Right lobe of liver (tissue), 4 donors: ENCODE data around the gene SAMMSON.

Source experiments
- POLR2A ChIP-seq: fragments of 450-650 bp; IDR thresholded peaks from one replicate; pipeline ENCODE4 v1.6.1; 2017; ENCODE audit warnings: antibody characterized with exemption, mild to moderate bottlenecking
- TF ChIP-seq, protein P1 (sequence below), 4 donors: fragments of 200-600 bp in 3 of 4; fragments of 450-650 bp in 1 of 4; IDR thresholded peaks; one replicate each; pipeline versions ENCODE4 v1.5.1 to v1.8.0; 2016 to 2022; ENCODE audit warnings: antibody characterized with exemption in 4 of 4, mild to moderate bottlenecking in 2 of 4
- donor health status: DM: no; HTN: no; CAD: no.
- donor health status: DM: no; HTN: no; CAD: no.
- donor health status: DM: no; HTN: yes; CAD: no.

GRCh38 chr3:70003119-70003518, 3.6 kb downstream of the SAMMSON start:
- TF ChIP-seq, protein P1, sequence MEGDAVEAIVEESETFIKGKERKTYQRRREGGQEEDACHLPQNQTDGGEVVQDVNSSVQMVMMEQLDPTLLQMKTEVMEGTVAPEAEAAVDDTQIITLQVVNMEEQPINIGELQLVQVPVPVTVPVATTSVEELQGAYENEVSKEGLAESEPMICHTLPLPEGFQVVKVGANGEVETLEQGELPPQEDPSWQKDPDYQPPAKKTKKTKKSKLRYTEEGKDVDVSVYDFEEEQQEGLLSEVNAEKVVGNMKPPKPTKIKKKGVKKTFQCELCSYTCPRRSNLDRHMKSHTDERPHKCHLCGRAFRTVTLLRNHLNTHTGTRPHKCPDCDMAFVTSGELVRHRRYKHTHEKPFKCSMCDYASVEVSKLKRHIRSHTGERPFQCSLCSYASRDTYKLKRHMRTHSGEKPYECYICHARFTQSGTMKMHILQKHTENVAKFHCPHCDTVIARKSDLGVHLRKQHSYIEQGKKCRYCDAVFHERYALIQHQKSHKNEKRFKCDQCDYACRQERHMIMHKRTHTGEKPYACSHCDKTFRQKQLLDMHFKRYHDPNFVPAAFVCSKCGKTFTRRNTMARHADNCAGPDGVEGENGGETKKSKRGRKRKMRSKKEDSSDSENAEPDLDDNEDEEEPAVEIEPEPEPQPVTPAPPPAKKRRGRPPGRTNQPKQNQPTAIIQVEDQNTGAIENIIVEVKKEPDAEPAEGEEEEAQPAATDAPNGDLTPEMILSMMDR (IDR thresholded peaks at IDR 0.05): no peak
- TF ChIP-seq POLR2A: no peak
